IMR-90 (cell line): ENCODE measurements around the gene GRK2. TPM values are rescaled to one million over a fixed set of nuclear protein-coding genes. Genes with fewer than 3 reads are reported as not detected.

Experiments
- ATAC-seq: fragments of 200-7000 bp; cut with Tn5 transposase; 2 replicates; pipeline ENCODE4 v1.9.1; 2020; ENCODE audit warnings: low read depth, mild to moderate bottlenecking, moderate library complexity
- BruUV-seq: library from RNA; stranded (reverse); fragments of 400-500 nt; replicated peaks from 2 replicates; lab custom pipeline; 2021; lab: Mats Ljungman, UMichigan
- CTCF ChIA-PET: fragments of 300-600 bp; formaldehyde crosslinking; extraction: SDS; loops from one replicate; lab custom pipeline; 2021; ENCODE audit warnings: antibody characterized with exemption; lab: Yijun Ruan, JAX
- POLR2A ChIA-PET: fragments of 300-600 bp; sonication (Branson Sonifier 250); formaldehyde crosslinking; loops from one replicate; lab custom pipeline; 2022; ENCODE audit warnings: antibody characterized with exemption; ENCODE audit not compliant: unreplicated experiment; lab: Charles Lee
- DNase-seq: peaks from one replicate; pipeline ENCODE4 v3.0.0; 2013
- H2AFZ ChIP-seq: replicated peaks from 2 replicates; pipeline ENCODE3; 2013; ENCODE audit warnings: low read length, mild to moderate bottlenecking; ENCODE audit not compliant: poor library complexity
- H2AK5ac ChIP-seq: 2 replicates; pipeline ENCODE4 v1.6.1; 2013; ENCODE audit warnings: low read depth, low read length, inconsistent platforms
- H2AK9ac ChIP-seq: replicated peaks from 2 replicates; pipeline ENCODE3; 2013; ENCODE audit warnings: mild to moderate bottlenecking, low read depth, low read length, moderate library complexity; ENCODE audit not compliant: poor library complexity
- H2BK120ac ChIP-seq: 2 replicates; pipeline ENCODE4 v1.6.1; 2013; ENCODE audit warnings: low read depth, low read length, inconsistent platforms
- H2BK15ac ChIP-seq: 3 replicates; pipeline ENCODE4 v1.6.1; 2013; ENCODE audit warnings: low read depth, low read length, inconsistent platforms
- H2BK20ac ChIP-seq: 2 replicates; pipeline ENCODE4 v1.6.1; 2013; ENCODE audit warnings: low read depth, mild to moderate bottlenecking, inconsistent platforms, low read length, moderate library complexity
- H2BK5ac ChIP-seq: 2 replicates; pipeline ENCODE4 v1.6.1; 2013; ENCODE audit warnings: mild to moderate bottlenecking, low read depth, low read length, inconsistent platforms; ENCODE audit not compliant: poor library complexity, severe bottlenecking
- H3K14ac ChIP-seq: replicated peaks from 2 replicates; pipeline ENCODE4 v1.6.1; 2013; ENCODE audit warnings: low read depth, low read length, inconsistent platforms
- H3K18ac ChIP-seq: 2 replicates; pipeline ENCODE4 v1.6.1; 2013; ENCODE audit warnings: low read depth, low read length, control low read depth
- H3K23ac ChIP-seq: 2 replicates; pipeline ENCODE4 v1.6.1; 2013; ENCODE audit warnings: low read depth, low read length, inconsistent platforms
- H3K27ac ChIP-seq: 2 replicates; pipeline ENCODE4 v1.5.1; 2013; ENCODE audit warnings: mild to moderate bottlenecking, control low read depth, low read length; ENCODE audit not compliant: insufficient read depth
- H3K27me3 ChIP-seq: 2 replicates; pipeline ENCODE4 v1.6.1; 2013; ENCODE audit warnings: low read length; ENCODE audit not compliant: control insufficient read depth, insufficient read depth
- H3K36me3 ChIP-seq: 2 replicates; pipeline ENCODE4 v1.6.1; 2013; ENCODE audit warnings: low read length, mixed read lengths; ENCODE audit not compliant: control insufficient read depth, insufficient read depth
- H3K4ac ChIP-seq: 2 replicates; pipeline ENCODE4 v1.6.1; 2013; ENCODE audit warnings: low read depth, low read length, inconsistent platforms
- H3K4me1 ChIP-seq: 2 replicates; pipeline ENCODE4 v1.6.1; 2013; ENCODE audit warnings: low read length, mixed read lengths; ENCODE audit not compliant: control insufficient read depth, insufficient read depth
- H3K4me2 ChIP-seq: 2 replicates; pipeline ENCODE4 v1.6.1; 2013; ENCODE audit warnings: low read depth, mild to moderate bottlenecking, control low read depth, low read length, moderate library complexity
- H3K4me3 ChIP-seq: 2 replicates; pipeline ENCODE4 v1.5.1; 2013; ENCODE audit warnings: low read depth, mild to moderate bottlenecking, control low read depth, low read length, moderate library complexity; ENCODE audit not compliant: insufficient read depth
- H3K56ac ChIP-seq: 2 replicates; pipeline ENCODE4 v1.6.1; 2013; ENCODE audit warnings: low read length, inconsistent platforms; ENCODE audit not compliant: insufficient read depth; ENCODE audit errors: extremely low read depth
- H3K79me1 ChIP-seq, 2 experiments: 2 replicates each; pipeline ENCODE4 v1.6.1; 2013; ENCODE audit warnings: low read length in 2 of 2, inconsistent platforms in 1 of 2, low read depth in 1 of 2
- H3K9ac ChIP-seq: 2 replicates; pipeline ENCODE4 v1.6.1; 2013; ENCODE audit warnings: low read depth, low read length, control low read depth
- H3K9me1 ChIP-seq: 2 replicates; pipeline ENCODE4 v1.6.1; 2013; ENCODE audit warnings: low read length, inconsistent platforms; ENCODE audit not compliant: insufficient read depth
- H3K9me3 ChIP-seq: 2 replicates; pipeline ENCODE4 v1.6.1; 2013; ENCODE audit warnings: low read length; ENCODE audit not compliant: control insufficient read depth, insufficient read depth
- H4K20me1 ChIP-seq: 2 replicates; pipeline ENCODE4 v1.6.1; 2013; ENCODE audit warnings: low read length, inconsistent platforms; ENCODE audit not compliant: insufficient read depth
- H4K5ac ChIP-seq: 2 replicates; pipeline ENCODE4 v1.6.1; 2013; ENCODE audit warnings: mild to moderate bottlenecking, low read depth, low read length, control low read depth
- H4K8ac ChIP-seq, 2 experiments: 2 replicates each; pipeline ENCODE4 v1.6.1; 2013; ENCODE audit warnings: low read depth in 2 of 2, low read length in 2 of 2, control low read depth in 1 of 2, inconsistent platforms in 1 of 2
- H4K91ac ChIP-seq: 2 replicates; pipeline ENCODE4 v1.6.1; 2013; ENCODE audit warnings: low read depth, low read length, inconsistent platforms; ENCODE audit not compliant: insufficient read depth
- CEBPB ChIP-seq: IDR thresholded peaks from 2 replicates; pipeline ENCODE4 v1.6.1; 2012; ENCODE audit warnings: low read depth, low read length, improper control_type of control experiment
- CHD1 ChIP-seq: IDR thresholded peaks from 2 replicates; pipeline ENCODE4 v1.6.1; 2012; ENCODE audit warnings: low read depth, low read length, improper control_type of control experiment
- FOS ChIP-seq: fragments of 150-350 bp; IDR thresholded peaks from 2 replicates; pipeline ENCODE4 v1.6.1; 2016; ENCODE audit warnings: low read depth, low read length
- MAFK ChIP-seq: IDR thresholded peaks from 2 replicates; pipeline ENCODE4 v1.6.1; 2012; ENCODE audit warnings: low read depth, low read length, improper control_type of control experiment
- MXI1 ChIP-seq: IDR thresholded peaks from 2 replicates; pipeline ENCODE4 v1.6.1; 2012; ENCODE audit warnings: low read depth, mild to moderate bottlenecking, low read length, moderate library complexity, borderline replicate concordance
- NFE2L2 ChIP-seq: fragments of 150-350 bp; IDR thresholded peaks from 2 replicates; pipeline ENCODE4 v1.6.1; 2016; ENCODE audit warnings: low read depth, mild to moderate bottlenecking, low read length
- RAD21 ChIP-seq: IDR thresholded peaks from 2 replicates; pipeline ENCODE4 v1.6.1; 2012; ENCODE audit warnings: low read length, improper control_type of control experiment
- RCOR1 ChIP-seq: IDR thresholded peaks from 2 replicates; pipeline ENCODE4 v1.6.1; 2012; ENCODE audit warnings: mild to moderate bottlenecking, low read length, improper control_type of control experiment; ENCODE audit not compliant: insufficient replicate concordance
- RFX5 ChIP-seq: IDR thresholded peaks from 2 replicates; pipeline ENCODE4 v1.8.0; 2012; ENCODE audit warnings: low read depth, mild to moderate bottlenecking, low read length, moderate library complexity
- SMC3 ChIP-seq: fragments of 150-350 bp; IDR thresholded peaks from 2 replicates; pipeline ENCODE4 v1.6.1; 2016; ENCODE audit warnings: low read depth, mild to moderate bottlenecking, antibody characterized with exemption, low read length, moderate library complexity
- WGBS, 2 experiments: methylation state at CpG; one replicate each; pipeline versions ENCODE4 v1.1.5 to v1.1.7; 2013; ENCODE audit warnings: missing lambda C conversion rate in 2 of 2; ENCODE audit not compliant: insufficient read length in 1 of 2; ENCODE audit errors: extremely low coverage in 2 of 2; 5-methylcytosine and 5-hydroxymethylcytosine counted together
- dilution Hi-C: fragments of 300-500 bp; cut with HindIII; formaldehyde crosslinking; loops from one replicate; pipeline ENCODE4 v1.14.3; 2018; ENCODE audit warnings: low sequenced_read_pairs; ENCODE audit not compliant: unreplicated experiment
- in situ Hi-C: fragments of 300-500 bp; cut with MboI; formaldehyde crosslinking; loops from 3 replicates; pipeline ENCODE4 v1.14.3; 2019; ENCODE audit warnings: low sequenced_read_pairs, inconsistent platforms, mixed read lengths
- intact Hi-C: fragments of 100-400 bp; cut with micrococcal nuclease; formaldehyde crosslinking; loops from 2 replicates; pipeline ENCODE4 v1.10.0; 2022
- polyA plus RNA-seq, 3 experiments: library from polyadenylated mRNA; depleted of rRNA; stranded (reverse); fragments of >200 nt; gene quantifications; 2 replicates each; pipeline ENCODE4 v1.2.3, GENCODE V29; 2012; ENCODE audit warnings: low replicate concordance in 1 of 3
- total RNA-seq: library from RNA; depleted of rRNA; stranded (reverse); fragments of >200 nt; gene quantifications from 2 replicates; pipeline ENCODE4 v1.2.3, GENCODE V29; 2012
- TF ChIP-seq, protein P1 (sequence below): conservative IDR thresholded peaks from 2 replicates; pipeline ENCODE4 v1.5.1; 2012; ENCODE audit warnings: mild to moderate bottlenecking, low read depth, low read length, improper control_type of control experiment
- TF ChIP-seq, protein P2 (sequence below): fragments of 150-350 bp; IDR thresholded peaks from 2 replicates; pipeline ENCODE4 v1.6.1; 2017; ENCODE audit warnings: mild to moderate bottlenecking, antibody characterized with exemption, low read length, low read depth
- TF ChIP-seq, protein P3 (sequence below): fragments of 150-350 bp; IDR thresholded peaks from 2 replicates; pipeline ENCODE4 v1.6.1; 2016; ENCODE audit warnings: low read depth, mild to moderate bottlenecking, low read length, moderate library complexity, borderline replicate concordance

Gene GRK2
- total and polyA plus RNA-seq, 2 of the 4 experiments (the other 2 are of a cell fraction), result 26.7 to 41.8 TPM

DNA sequence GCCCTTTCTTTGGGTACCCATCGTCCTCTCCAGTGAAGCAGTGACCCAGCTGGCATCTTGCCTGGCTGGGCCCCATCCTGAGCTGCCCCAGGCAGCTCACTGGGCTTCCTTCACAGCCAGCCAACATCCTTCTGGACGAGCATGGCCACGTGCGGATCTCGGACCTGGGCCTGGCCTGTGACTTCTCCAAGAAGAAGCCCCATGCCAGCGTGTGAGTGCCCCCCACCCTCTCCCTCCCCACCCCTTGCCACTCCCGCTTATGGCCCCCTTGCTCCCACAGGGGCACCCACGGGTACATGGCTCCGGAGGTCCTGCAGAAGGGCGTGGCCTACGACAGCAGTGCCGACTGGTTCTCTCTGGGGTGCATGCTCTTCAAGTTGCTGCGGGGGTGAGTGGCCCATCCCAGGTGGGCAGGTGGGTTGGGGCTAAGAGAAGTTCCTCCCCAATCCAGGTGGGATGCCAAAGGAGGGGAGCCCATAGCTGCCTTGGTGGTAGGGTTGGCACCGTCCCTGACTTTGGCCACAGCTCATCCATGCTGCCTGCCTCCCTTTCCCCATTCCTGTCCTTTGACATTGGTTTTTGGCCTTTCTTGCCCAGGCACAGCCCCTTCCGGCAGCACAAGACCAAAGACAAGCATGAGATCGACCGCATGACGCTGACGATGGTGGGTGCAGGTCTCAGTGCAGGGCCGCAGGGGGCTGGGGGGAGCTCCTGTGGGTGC, 16.0 kb downstream of the GRK2 start:
- H3K4ac ChIP-seq, result no peak overlapping the region
- peaks cover 15 to 40% of the 10 kb centered on the region in 2 experiments for H3K79me1 ChIP-seq
- H3K4me3 ChIP-seq, result no peak overlapping the region
- ChIA-PET POLR2A (no interaction called here), CTCF (no interaction called here)
- dilution Hi-C loops, result no loop called here
- H2BK120ac ChIP-seq, result no peak overlapping the region
- intact Hi-C loops, result no loop called here
- peaks cover 6% of the 10 kb centered on the region for H3K9me1 ChIP-seq
- no peak overlapping the region for H3K4me2 ChIP-seq
- no peak overlapping the region for H3K56ac ChIP-seq
- no peak overlapping the region for H4K8ac ChIP-seq
- H4K20me1 ChIP-seq, result peaks cover 5% of the 10 kb centered on the region; the same call in 1 of the 2 replicates
- H2BK20ac ChIP-seq, result no peak overlapping the region
- H4K91ac ChIP-seq, result no peak overlapping the region
- peak overlapping the region; percentile 14 for H2AFZ ChIP-seq
- ATAC-seq (no peak), DNase-seq (no peak)
- no TSS peak for BruUV-seq
- no peak overlapping the region for H2AK5ac ChIP-seq
- no peak overlapping the region for H3K14ac ChIP-seq
- peaks cover 69% of the 10 kb centered on the region for H3K36me3 ChIP-seq
- no peaks in the 10 kb centered on the region for H3K27me3 ChIP-seq
- H3K23ac ChIP-seq, result no peak overlapping the region
- H2AK9ac ChIP-seq, result no peak overlapping the region
- H3K9ac ChIP-seq, result no peak overlapping the region
- WGBS, 2 experiments, result 96% methylated on average over 4 of the region's 20 CpGs; no CpG with 5 or more reads in 1 of the 2 experiments
- H3K18ac ChIP-seq, result no peak overlapping the region
- no peak overlapping the region for H3K27ac ChIP-seq
- no peak overlapping the region for H2BK15ac ChIP-seq
- no peak overlapping the region for H4K5ac ChIP-seq
- peaks cover 6% of the 10 kb centered on the region for H3K4me1 ChIP-seq
- TF ChIP-seq, protein P1, sequence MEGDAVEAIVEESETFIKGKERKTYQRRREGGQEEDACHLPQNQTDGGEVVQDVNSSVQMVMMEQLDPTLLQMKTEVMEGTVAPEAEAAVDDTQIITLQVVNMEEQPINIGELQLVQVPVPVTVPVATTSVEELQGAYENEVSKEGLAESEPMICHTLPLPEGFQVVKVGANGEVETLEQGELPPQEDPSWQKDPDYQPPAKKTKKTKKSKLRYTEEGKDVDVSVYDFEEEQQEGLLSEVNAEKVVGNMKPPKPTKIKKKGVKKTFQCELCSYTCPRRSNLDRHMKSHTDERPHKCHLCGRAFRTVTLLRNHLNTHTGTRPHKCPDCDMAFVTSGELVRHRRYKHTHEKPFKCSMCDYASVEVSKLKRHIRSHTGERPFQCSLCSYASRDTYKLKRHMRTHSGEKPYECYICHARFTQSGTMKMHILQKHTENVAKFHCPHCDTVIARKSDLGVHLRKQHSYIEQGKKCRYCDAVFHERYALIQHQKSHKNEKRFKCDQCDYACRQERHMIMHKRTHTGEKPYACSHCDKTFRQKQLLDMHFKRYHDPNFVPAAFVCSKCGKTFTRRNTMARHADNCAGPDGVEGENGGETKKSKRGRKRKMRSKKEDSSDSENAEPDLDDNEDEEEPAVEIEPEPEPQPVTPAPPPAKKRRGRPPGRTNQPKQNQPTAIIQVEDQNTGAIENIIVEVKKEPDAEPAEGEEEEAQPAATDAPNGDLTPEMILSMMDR, result no peak
- no peak for TF ChIP-seq MAFK
- no peak for TF ChIP-seq RFX5
- TF ChIP-seq, protein P2, sequence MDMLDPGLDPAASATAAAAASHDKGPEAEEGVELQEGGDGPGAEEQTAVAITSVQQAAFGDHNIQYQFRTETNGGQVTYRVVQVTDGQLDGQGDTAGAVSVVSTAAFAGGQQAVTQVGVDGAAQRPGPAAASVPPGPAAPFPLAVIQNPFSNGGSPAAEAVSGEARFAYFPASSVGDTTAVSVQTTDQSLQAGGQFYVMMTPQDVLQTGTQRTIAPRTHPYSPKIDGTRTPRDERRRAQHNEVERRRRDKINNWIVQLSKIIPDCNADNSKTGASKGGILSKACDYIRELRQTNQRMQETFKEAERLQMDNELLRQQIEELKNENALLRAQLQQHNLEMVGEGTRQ, result no peak
- no peak for TF ChIP-seq MXI1
- TF ChIP-seq, protein P3, sequence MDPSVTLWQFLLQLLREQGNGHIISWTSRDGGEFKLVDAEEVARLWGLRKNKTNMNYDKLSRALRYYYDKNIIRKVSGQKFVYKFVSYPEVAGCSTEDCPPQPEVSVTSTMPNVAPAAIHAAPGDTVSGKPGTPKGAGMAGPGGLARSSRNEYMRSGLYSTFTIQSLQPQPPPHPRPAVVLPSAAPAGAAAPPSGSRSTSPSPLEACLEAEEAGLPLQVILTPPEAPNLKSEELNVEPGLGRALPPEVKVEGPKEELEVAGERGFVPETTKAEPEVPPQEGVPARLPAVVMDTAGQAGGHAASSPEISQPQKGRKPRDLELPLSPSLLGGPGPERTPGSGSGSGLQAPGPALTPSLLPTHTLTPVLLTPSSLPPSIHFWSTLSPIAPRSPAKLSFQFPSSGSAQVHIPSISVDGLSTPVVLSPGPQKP, result no peak
- no peak for TF ChIP-seq CEBPB
- no peak for TF ChIP-seq CHD1
- no peak for TF ChIP-seq FOS
- TF ChIP-seq SMC3, result no peak
- no peak for TF ChIP-seq RCOR1
- no peak for TF ChIP-seq RAD21
- TF ChIP-seq NFE2L2, result no peak
- in situ Hi-C loops, result no loop called here
- no peaks in the 10 kb centered on the region for H3K9me3 ChIP-seq
- no peak overlapping the region for H2BK5ac ChIP-seq
